WTC11 (cell line): ENCODE data around the gene RNF208. TPM values are rescaled to one million over a fixed set of nuclear protein-coding genes. Genes with fewer than 3 reads are reported as not detected.

Experiments used
- ATAC-seq: fragments of 200-7000 bp; cut with Tn5 transposase; 2 replicates; pipeline ENCODE4 v1.10.0; 2021; ENCODE audit warnings: mild to moderate bottlenecking, moderate library complexity
- CTCF ChIA-PET: fragments of 300-600 bp; sonication (Branson Sonifier 250); formaldehyde crosslinking; loops from one replicate; lab custom pipeline; 2021; ENCODE audit warnings: antibody characterized with exemption; lab: Charles Lee
- POLR2A ChIA-PET: fragments of 350-600 bp; sonication (Branson Sonifier 250); formaldehyde crosslinking; loops from one replicate; lab custom pipeline; 2021; ENCODE audit warnings: antibody characterized with exemption; lab: Charles Lee
- DNase-seq: peaks from one replicate; pipeline ENCODE4 v3.0.0; 2021; ENCODE audit warnings: low spot score
- H3K27ac Mint-ChIP-seq: 2 replicates; pipeline ENCODE4 v1.8.0; 2021; ENCODE audit warnings: mixed read lengths
- H3K27me3 Mint-ChIP-seq: 2 replicates; pipeline ENCODE4 v1.8.0; 2021; ENCODE audit warnings: low read depth, mild to moderate bottlenecking, moderate library complexity, mixed read lengths
- H3K36me3 Mint-ChIP-seq: 2 replicates; pipeline ENCODE4 v1.8.0; 2021; ENCODE audit warnings: mixed read lengths
- H3K4me1 Mint-ChIP-seq: 2 replicates; pipeline ENCODE4 v1.8.0; 2022; ENCODE audit warnings: mixed read lengths
- H3K4me3 Mint-ChIP-seq: 2 replicates; pipeline ENCODE4 v1.8.0; 2021; ENCODE audit warnings: mild to moderate bottlenecking, moderate library complexity, mixed read lengths
- H3K9me3 Mint-ChIP-seq: 2 replicates; pipeline ENCODE4 v1.8.0; 2021; ENCODE audit warnings: mixed read lengths
- CREM ChIP-seq: sonication (generic); formaldehyde crosslinking; IDR thresholded peaks from 2 replicates; pipeline ENCODE4 v1.8.1; 2022; ENCODE audit warnings: mild to moderate bottlenecking, missing genetic modification reagents, moderate library complexity
- GABPB1 ChIP-seq: sonication (generic); formaldehyde crosslinking; IDR thresholded peaks from 2 replicates; pipeline ENCODE4 v1.8.1; 2023; ENCODE audit warnings: mild to moderate bottlenecking, missing genetic modification reagents
- IRF2 ChIP-seq: sonication (generic); formaldehyde crosslinking; IDR thresholded peaks from 2 replicates; pipeline ENCODE4 v1.8.0; 2022; ENCODE audit warnings: low read depth, missing genetic modification reagents, borderline replicate concordance
- KAT7 ChIP-seq: sonication (generic); formaldehyde crosslinking; IDR thresholded peaks from 2 replicates; pipeline ENCODE4 v1.8.1; 2023; ENCODE audit warnings: missing genetic modification reagents, mild to moderate bottlenecking, borderline replicate concordance
- NR3C1 ChIP-seq: sonication (generic); formaldehyde crosslinking; conservative IDR thresholded peaks from 2 replicates; pipeline ENCODE4 v1.8.1; 2023; ENCODE audit warnings: low read depth, mild to moderate bottlenecking, missing genetic modification reagents
- RELA ChIP-seq: sonication (generic); formaldehyde crosslinking; IDR thresholded peaks from 2 replicates; pipeline ENCODE4 v1.8.1; 2022; ENCODE audit warnings: missing genetic modification reagents, mild to moderate bottlenecking, borderline replicate concordance
- SP1 ChIP-seq: sonication (generic); formaldehyde crosslinking; conservative IDR thresholded peaks from 2 replicates; pipeline ENCODE4 v1.8.1; 2022; ENCODE audit warnings: missing genetic modification reagents
- TCF7 ChIP-seq: sonication (generic); formaldehyde crosslinking; IDR thresholded peaks from 2 replicates; pipeline ENCODE4 v1.8.0; 2022; ENCODE audit warnings: mild to moderate bottlenecking, low read depth, missing genetic modification reagents, moderate library complexity
- ZNF232 ChIP-seq: sonication (generic); formaldehyde crosslinking; IDR thresholded peaks from 2 replicates; pipeline ENCODE4 v1.8.0; 2022; ENCODE audit warnings: mild to moderate bottlenecking, missing genetic modification reagents
- ZNF263 ChIP-seq: sonication (generic); formaldehyde crosslinking; IDR thresholded peaks from 2 replicates; pipeline ENCODE4 v1.8.1; 2022; ENCODE audit warnings: low read depth, mild to moderate bottlenecking, moderate library complexity, missing genetic modification reagents
- ZNF317 ChIP-seq: sonication (generic); formaldehyde crosslinking; IDR thresholded peaks from 2 replicates; pipeline ENCODE4 v1.8.1; 2023; ENCODE audit warnings: low read depth, mild to moderate bottlenecking, moderate library complexity, missing genetic modification reagents, borderline replicate concordance
- total RNA-seq: library from RNA; stranded (reverse); gene quantifications from 3 replicates; pipeline ENCODE4 v1.2.3, GENCODE V29; 2021
- TF ChIP-seq, protein P1 (sequence below): fragments of 250-450 bp; sonication (Bioruptor Pico); IDR thresholded peaks from 2 replicates; pipeline ENCODE4 v1.9.0; 2021; ENCODE audit warnings: mild to moderate bottlenecking
- TF ChIP-seq, protein P2 (sequence below): fragments of 250-450 bp; sonication (Bioruptor Pico); IDR thresholded peaks from 2 replicates; pipeline ENCODE4 v1.9.0; 2021; ENCODE audit warnings: mild to moderate bottlenecking
- TF ChIP-seq, protein P3 (sequence below): sonication (generic); formaldehyde crosslinking; IDR thresholded peaks from 2 replicates; pipeline ENCODE4 v1.8.1; 2023; ENCODE audit warnings: mild to moderate bottlenecking, missing genetic modification reagents
- TF ChIP-seq, protein P4 (sequence below): sonication (generic); formaldehyde crosslinking; IDR thresholded peaks from 2 replicates; pipeline ENCODE4 v1.8.1; 2023; ENCODE audit warnings: mild to moderate bottlenecking, missing genetic modification reagents, moderate library complexity
- TF ChIP-seq, protein P5 (sequence below): fragments of 250-450 bp; sonication (Bioruptor Pico); IDR thresholded peaks from 2 replicates; pipeline ENCODE4 v1.9.0; 2021; ENCODE audit warnings: moderate library complexity, mild to moderate bottlenecking, inconsistent platforms, borderline replicate concordance

The RNF208 gene
- total RNA-seq, 1 experiment from 2014 or later: 14.8 TPM

DNA sequence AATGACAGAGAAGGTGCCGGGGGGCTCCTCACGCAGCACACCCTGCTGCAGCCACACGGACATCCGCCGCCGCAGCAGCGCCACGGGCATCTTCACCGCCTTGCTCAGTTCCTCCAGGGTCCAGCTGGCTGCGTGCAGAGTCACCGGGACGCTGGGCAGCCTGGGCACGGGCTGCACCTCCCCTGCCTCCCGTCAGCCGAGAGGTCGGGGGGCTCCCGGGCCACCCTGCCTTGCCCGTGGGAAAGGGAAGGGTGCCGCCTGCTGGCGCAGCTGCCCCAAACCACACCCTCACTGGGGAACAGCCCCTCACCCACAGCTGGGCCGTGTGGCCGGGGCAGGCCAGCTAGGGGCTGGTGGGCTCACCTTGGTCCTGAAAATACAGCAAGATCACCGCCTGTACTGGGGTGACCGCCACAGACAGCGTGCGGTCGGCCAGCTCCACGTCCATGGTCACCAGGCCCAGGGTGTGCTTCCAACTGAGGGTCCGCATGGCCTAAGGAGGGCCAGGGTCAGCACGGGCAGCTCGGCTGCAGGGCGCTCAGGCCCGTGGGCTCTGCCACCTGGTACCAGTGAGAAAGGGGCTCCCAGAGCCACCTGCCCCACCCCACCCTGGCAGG is 46.6 kb downstream of the RNF208 start (continued):
- TF ChIP-seq, protein P1, sequence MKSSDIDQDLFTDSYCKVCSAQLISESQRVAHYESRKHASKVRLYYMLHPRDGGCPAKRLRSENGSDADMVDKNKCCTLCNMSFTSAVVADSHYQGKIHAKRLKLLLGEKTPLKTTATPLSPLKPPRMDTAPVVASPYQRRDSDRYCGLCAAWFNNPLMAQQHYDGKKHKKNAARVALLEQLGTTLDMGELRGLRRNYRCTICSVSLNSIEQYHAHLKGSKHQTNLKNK (CRISPR knock-in tag): no peak
- TF ChIP-seq ZNF232 (CRISPR knock-in tag): no peak

DNA sequence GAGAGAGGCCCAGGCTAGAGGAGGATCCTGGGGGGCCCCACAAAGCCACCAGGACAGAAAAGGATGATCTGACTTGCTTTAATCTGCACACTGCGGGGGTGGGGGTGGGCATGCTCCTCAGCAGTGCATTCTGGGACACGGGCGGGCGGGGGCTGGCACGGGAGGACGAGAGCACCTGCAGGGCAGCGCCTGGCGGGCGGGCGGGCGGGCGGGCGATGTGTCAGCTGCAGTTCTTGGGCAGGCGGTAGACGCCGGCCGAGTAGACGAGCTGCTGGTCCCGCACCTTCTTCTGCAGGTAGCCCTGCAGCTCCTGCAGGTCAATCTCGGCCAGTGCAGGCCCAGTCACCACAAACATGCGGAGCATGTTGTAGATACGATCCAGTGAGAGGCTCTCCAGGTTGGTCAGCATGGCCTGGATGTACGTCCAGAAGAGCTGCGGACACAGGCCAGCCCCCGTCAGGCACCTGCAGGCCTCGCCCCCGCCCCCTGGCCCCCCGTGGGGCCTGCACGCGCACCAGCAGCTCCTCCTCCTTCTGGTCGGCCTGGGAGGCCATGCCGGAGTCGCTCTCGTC is 47.2 kb downstream of the RNF208 start:
- peaks cover 21% of the 10 kb centered on the region for H3K27me3 Mint-ChIP-seq
- peak; percentile 17 for ATAC-seq

DNA sequence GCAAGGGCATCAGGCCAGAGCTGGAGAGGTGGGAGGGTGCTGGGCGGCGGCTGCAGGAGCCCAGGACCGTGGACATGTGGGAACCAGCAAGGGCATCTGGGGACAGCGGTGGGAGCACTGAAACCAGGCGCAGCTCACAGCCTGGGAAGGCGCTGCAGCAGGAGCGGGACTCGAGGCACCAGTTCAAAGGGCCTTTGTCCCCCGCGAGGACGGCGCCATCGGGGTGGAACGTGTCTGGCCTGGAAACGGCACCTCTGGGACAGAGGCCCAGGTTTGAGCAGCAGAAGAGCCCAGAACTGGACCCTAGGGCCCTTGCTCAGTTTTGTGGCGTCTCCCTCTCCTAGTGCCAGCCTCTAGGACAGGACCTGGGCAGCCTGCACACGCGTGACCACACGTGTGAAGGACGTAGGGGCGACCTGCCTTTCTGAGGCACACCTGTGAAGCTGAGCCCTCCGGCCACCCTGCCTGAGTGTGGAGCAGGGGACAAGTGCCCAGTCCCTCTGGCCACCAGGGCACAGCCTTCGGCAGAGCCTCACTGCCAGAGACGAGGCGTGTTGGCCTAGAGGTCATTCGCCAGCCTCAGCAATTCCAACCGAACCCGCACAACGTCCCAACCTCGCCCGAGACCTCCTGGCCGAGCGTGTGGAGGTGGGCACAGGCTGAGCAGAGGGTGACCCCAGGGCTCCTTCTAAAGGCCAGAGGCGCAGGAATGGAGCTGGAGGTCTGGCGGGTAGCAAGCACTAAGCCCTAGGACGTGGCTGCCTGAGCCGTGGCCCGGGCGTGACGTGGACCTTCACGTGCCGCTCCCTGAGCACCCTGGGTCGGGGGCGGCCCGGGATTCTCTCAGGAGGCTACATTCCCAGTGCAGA is 48.0 kb downstream of the RNF208 start:
- Mint-ChIP-seq H3K27ac (no peak overlapping the region), H3K4me1 (peaks cover 6% of the 10 kb centered on the region), H3K9me3 (no peaks in the 10 kb centered on the region), H3K4me3 (no peak overlapping the region), H3K27me3 (peaks cover 22% of the 10 kb centered on the region), H3K36me3 (no peaks in the 10 kb centered on the region)
- ChIA-PET POLR2A (interaction anchor here (0.7 to 1.8 kb wide), 3 partner anchors 12 to 61 kb away, joined by 3 to 6 read pairs (median 3); no protein-coding TSS in a partner anchor), CTCF (interaction anchor here (0.8 to 3.6 kb wide), 26 partner anchors 12 to 152 kb away, joined by 3 to 40 read pairs (median 10); partner anchors contain the start of genes ABCA2, ANAPC2, CYSRT1 and GRIN1)
- DNase-seq (no peak), ATAC-seq (no peak)
- 0 out of 2 replicates have a peak, but pooled peaks have one; percentile 35 for TF ChIP-seq RELA (CRISPR knock-in tag)
- TF ChIP-seq, protein P2, sequence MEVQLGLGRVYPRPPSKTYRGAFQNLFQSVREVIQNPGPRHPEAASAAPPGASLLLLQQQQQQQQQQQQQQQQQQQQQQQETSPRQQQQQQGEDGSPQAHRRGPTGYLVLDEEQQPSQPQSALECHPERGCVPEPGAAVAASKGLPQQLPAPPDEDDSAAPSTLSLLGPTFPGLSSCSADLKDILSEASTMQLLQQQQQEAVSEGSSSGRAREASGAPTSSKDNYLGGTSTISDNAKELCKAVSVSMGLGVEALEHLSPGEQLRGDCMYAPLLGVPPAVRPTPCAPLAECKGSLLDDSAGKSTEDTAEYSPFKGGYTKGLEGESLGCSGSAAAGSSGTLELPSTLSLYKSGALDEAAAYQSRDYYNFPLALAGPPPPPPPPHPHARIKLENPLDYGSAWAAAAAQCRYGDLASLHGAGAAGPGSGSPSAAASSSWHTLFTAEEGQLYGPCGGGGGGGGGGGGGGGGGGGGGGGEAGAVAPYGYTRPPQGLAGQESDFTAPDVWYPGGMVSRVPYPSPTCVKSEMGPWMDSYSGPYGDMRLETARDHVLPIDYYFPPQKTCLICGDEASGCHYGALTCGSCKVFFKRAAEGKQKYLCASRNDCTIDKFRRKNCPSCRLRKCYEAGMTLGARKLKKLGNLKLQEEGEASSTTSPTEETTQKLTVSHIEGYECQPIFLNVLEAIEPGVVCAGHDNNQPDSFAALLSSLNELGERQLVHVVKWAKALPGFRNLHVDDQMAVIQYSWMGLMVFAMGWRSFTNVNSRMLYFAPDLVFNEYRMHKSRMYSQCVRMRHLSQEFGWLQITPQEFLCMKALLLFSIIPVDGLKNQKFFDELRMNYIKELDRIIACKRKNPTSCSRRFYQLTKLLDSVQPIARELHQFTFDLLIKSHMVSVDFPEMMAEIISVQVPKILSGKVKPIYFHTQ (CRISPR knock-in tag): no peak

More for the DNA sequence above, 47.2 kb downstream of the RNF208 start:
- CTCF ChIA-PET: interaction anchor here (0.5 to 3.6 kb wide), 33 partner anchors 13 to 248 kb away, joined by 3 to 40 read pairs (median 8); partner anchors contain the start of genes ABCA2, ANAPC2, CYSRT1 and EXD3
- no peaks in the 10 kb centered on the region for H3K9me3 Mint-ChIP-seq
- H3K36me3 Mint-ChIP-seq: no peaks in the 10 kb centered on the region
- TF ChIP-seq, protein P3, sequence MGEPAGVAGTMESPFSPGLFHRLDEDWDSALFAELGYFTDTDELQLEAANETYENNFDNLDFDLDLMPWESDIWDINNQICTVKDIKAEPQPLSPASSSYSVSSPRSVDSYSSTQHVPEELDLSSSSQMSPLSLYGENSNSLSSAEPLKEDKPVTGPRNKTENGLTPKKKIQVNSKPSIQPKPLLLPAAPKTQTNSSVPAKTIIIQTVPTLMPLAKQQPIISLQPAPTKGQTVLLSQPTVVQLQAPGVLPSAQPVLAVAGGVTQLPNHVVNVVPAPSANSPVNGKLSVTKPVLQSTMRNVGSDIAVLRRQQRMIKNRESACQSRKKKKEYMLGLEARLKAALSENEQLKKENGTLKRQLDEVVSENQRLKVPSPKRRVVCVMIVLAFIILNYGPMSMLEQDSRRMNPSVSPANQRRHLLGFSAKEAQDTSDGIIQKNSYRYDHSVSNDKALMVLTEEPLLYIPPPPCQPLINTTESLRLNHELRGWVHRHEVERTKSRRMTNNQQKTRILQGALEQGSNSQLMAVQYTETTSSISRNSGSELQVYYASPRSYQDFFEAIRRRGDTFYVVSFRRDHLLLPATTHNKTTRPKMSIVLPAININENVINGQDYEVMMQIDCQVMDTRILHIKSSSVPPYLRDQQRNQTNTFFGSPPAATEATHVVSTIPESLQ (CRISPR knock-in tag): no peak
- TF ChIP-seq, protein P4, sequence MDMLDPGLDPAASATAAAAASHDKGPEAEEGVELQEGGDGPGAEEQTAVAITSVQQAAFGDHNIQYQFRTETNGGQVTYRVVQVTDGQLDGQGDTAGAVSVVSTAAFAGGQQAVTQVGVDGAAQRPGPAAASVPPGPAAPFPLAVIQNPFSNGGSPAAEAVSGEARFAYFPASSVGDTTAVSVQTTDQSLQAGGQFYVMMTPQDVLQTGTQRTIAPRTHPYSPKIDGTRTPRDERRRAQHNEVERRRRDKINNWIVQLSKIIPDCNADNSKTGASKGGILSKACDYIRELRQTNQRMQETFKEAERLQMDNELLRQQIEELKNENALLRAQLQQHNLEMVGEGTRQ (CRISPR knock-in tag): no peak
- no peak for TF ChIP-seq ZNF263 (CRISPR knock-in tag)
- TF ChIP-seq IRF2: no peak
- TF ChIP-seq NR3C1: no peak
- TF ChIP-seq, protein P5, sequence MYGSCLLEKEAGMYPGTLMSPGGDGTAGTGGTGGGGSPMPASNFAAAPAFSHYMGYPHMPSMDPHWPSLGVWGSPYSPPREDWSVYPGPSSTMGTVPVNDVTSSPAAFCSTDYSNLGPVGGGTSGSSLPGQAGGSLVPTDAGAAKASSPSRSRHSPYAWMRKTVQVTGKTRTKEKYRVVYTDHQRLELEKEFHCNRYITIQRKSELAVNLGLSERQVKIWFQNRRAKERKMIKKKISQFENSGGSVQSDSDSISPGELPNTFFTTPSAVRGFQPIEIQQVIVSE (CRISPR knock-in tag): no peak
- TF ChIP-seq TCF7 (CRISPR knock-in tag): no peak
- no peak for TF ChIP-seq KAT7 (CRISPR knock-in tag)
- no peak for TF ChIP-seq SP1
- no peak for TF ChIP-seq GABPB1 (CRISPR knock-in tag)
- no peak for TF ChIP-seq ZNF317
- no peak for TF ChIP-seq CREM (CRISPR knock-in tag)
- TF ChIP-seq, all 79 proteins: peak for 0
- POLR2A ChIA-PET: interaction anchor here (0.7 to 1.8 kb wide), 5 partner anchors 12 to 61 kb away, joined by 3 to 6 read pairs (median 3); no protein-coding TSS in a partner anchor
- H3K4me1 Mint-ChIP-seq: peaks cover 6% of the 10 kb centered on the region
- no peak overlapping the region for H3K27ac Mint-ChIP-seq
- peak overlapping the region; percentile 42; the same call in 1 of the 2 replicates for H3K4me3 Mint-ChIP-seq
- DNase-seq: peak; percentile 42
